HepG2 (cell line): ENCODE results near the gene ZIM2. TPM values are rescaled to one million over a fixed set of nuclear protein-coding genes. Genes with fewer than 3 reads are reported as not detected.

Experiments
- ATF4 ChIP-seq, 2 experiments: fragments of 450-650 bp in 1 of 2; sonication (generic) in 1 of 2; formaldehyde crosslinking; IDR thresholded peaks; 2 replicates each; pipeline versions ENCODE4 v1.5.0 to v1.8.0; 2020 to 2022; ENCODE audit warnings: mild to moderate bottlenecking in 1 of 2, missing genetic modification reagents in 1 of 2
- CC2D1A ChIP-seq: sonication (generic); formaldehyde crosslinking; IDR thresholded peaks from 2 replicates; pipeline ENCODE4 v1.8.1; 2023; ENCODE audit warnings: mild to moderate bottlenecking, missing genetic modification reagents
- GATAD1 ChIP-seq: IDR thresholded peaks from 2 replicates; pipeline ENCODE4 v1.6.1; 2016; ENCODE audit warnings: missing genetic modification reagents, missing compliant biosample characterization
- KLF11 ChIP-seq: IDR thresholded peaks from 2 replicates; pipeline ENCODE4 v1.6.1; 2016; ENCODE audit warnings: missing compliant biosample characterization
- LBX2 ChIP-seq: sonication (generic); formaldehyde crosslinking; IDR thresholded peaks from 2 replicates; pipeline ENCODE4 v1.5.0; 2020; ENCODE audit warnings: missing genetic modification reagents, mild to moderate bottlenecking, borderline replicate concordance
- MXD3 ChIP-seq: IDR thresholded peaks from 2 replicates; pipeline ENCODE4 v1.6.1; 2016; ENCODE audit warnings: mild to moderate bottlenecking, missing biosample characterization, missing genetic modification reagents
- PHF20 ChIP-seq: sonication (generic); formaldehyde crosslinking; IDR thresholded peaks from 2 replicates; pipeline ENCODE4 v1.5.0; 2020; ENCODE audit warnings: mild to moderate bottlenecking, missing genetic modification reagents
- POLR2A ChIP-seq, 2 experiments: IDR thresholded peaks; 2 replicates each; pipeline ENCODE4 v1.6.1; 2011; ENCODE audit warnings: low read depth in 2 of 2, low read length in 2 of 2, mild to moderate bottlenecking in 1 of 2, moderate library complexity in 1 of 2; ENCODE audit not compliant: insufficient read depth in 1 of 2
- ZBTB40 ChIP-seq, 2 experiments: fragments of 450-650 bp in 1 of 2; sonication (generic) in 1 of 2; formaldehyde crosslinking in 1 of 2; IDR thresholded peaks; 2 replicates each; pipeline versions ENCODE4 v1.6.1 to v1.8.0; 2016 to 2022; ENCODE audit warnings: antibody characterized with exemption in 1 of 2, mild to moderate bottlenecking in 1 of 2, missing genetic modification reagents in 1 of 2
- ZBTB44 ChIP-seq: sonication (generic); formaldehyde crosslinking; IDR thresholded peaks from 2 replicates; pipeline ENCODE4 v1.4.0; 2020; ENCODE audit warnings: missing genetic modification reagents
- ZBTB7B ChIP-seq: sonication (generic); formaldehyde crosslinking; IDR thresholded peaks from 2 replicates; pipeline ENCODE4 v1.4.0; 2020; ENCODE audit warnings: missing genetic modification reagents
- ZNF563 ChIP-seq: sonication (generic); formaldehyde crosslinking; IDR thresholded peaks from 2 replicates; pipeline ENCODE4 v1.8.0; 2022; ENCODE audit warnings: mild to moderate bottlenecking, moderate library complexity, missing genetic modification reagents
- polyA plus RNA-seq, 8 experiments: library from polyadenylated mRNA; depleted of rRNA in 3 of 8; stranded (reverse) in 7 of 8; unstranded in 1 of 8; fragments of >200 nt; fragmentation: Illumina TruSeq in 4 of 8; extraction: Trizol in 4 of 8; gene quantifications; 2 replicates each; pipeline versions ENCODE4 v1.2.1 to v1.2.3, GENCODE V29; 2011 to 2016; ENCODE audit warnings: low read depth in 4 of 8, missing spikeins in 1 of 8, mixed read lengths in 1 of 8; ENCODE audit not compliant: insufficient read depth in 1 of 8
- total RNA-seq, 5 experiments: library from RNA; depleted of rRNA; stranded (reverse); fragments of >200 nt; fragmentation: Illumina TruSeq; extraction: Trizol; gene quantifications; 2 replicates each; pipeline ENCODE4 v1.2.3, GENCODE V29; 2016; ENCODE audit warnings: low read depth in 1 of 5
- TF ChIP-seq, protein P1 (sequence below): sonication (generic); formaldehyde crosslinking; IDR thresholded peaks from 2 replicates; pipeline ENCODE4 v1.8.0; 2022; ENCODE audit warnings: missing genetic modification reagents, mild to moderate bottlenecking, moderate library complexity, borderline replicate concordance

The ZIM2 gene
- total and polyA plus RNA-seq, 2 of the 13 experiments (the other 11 are each of a cell fraction or from before 2014, with no cell fraction given): 7.2 to 10.3 TPM

DNA sequence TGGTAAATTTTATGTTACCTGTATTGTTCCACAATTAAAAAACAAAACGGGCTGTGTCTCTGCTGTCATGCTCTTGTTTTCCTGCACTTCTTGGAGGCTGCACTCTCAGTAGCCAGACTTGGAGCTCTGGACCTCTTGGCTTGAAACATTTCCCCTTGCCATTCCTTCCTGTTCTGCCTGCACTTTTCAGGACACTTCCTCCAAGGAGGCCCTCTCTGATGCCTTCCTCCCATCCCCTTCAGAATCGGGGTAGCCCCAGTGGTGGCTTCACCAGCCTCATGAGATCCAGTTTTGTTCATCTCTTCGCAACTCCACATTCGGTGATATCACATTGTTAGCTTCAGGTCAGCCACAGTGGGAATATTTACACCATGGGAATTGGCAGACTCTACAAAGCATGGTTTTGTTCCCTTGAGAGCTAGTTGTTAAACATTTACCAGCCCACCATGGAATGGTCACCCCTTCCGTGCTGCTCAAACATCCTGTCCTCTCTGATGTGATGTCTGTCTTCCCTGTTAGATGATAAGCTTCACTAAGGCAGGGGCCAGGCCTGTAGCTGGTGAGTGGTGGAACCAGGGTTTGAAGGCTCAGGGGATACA, 40.2 kb upstream of the ZIM2 start (continued):
- TF ChIP-seq ZNF563 (no peak; the same call in 1 of the 2 replicates), MXD3 (CRISPR knock-in tag) (peak; percentile 35; the same call in 1 of the 2 replicates), GATAD1 (CRISPR knock-in tag) (peak; percentile 51; the same call in 1 of the 2 replicates), ATF4 (CRISPR knock-in tag; IDR thresholded peaks at IDR 0.05) (0 out of 4 replicates have a peak, but pooled peaks of 1 of the 2 experiments have one; percentile 26), ZBTB7B (CRISPR knock-in tag) (peak; percentile 41; the same call in 1 of the 2 replicates), ZBTB44 (CRISPR knock-in tag) (no peak), CC2D1A (CRISPR knock-in tag) (no peak), KLF11 (peak; percentile 93), LBX2 (CRISPR knock-in tag) (no peak), ZBTB40 (IDR thresholded peaks at IDR 0.05) (no peak), ZBTB40 (CRISPR knock-in tag; IDR thresholded peaks at IDR 0.05) (peak; percentile 38; the same call in 1 of the 2 replicates), POLR2A (IDR thresholded peaks at IDR 0.05; ENCODE audit: insufficient read depth in 1 of 2, low read depth in 2 of 2, low read length in 2 of 2) (peak; percentile 71 to 74), PHF20 (0 out of 2 replicates have a peak, but pooled peaks have one; percentile 43)
- TF ChIP-seq, protein P1, sequence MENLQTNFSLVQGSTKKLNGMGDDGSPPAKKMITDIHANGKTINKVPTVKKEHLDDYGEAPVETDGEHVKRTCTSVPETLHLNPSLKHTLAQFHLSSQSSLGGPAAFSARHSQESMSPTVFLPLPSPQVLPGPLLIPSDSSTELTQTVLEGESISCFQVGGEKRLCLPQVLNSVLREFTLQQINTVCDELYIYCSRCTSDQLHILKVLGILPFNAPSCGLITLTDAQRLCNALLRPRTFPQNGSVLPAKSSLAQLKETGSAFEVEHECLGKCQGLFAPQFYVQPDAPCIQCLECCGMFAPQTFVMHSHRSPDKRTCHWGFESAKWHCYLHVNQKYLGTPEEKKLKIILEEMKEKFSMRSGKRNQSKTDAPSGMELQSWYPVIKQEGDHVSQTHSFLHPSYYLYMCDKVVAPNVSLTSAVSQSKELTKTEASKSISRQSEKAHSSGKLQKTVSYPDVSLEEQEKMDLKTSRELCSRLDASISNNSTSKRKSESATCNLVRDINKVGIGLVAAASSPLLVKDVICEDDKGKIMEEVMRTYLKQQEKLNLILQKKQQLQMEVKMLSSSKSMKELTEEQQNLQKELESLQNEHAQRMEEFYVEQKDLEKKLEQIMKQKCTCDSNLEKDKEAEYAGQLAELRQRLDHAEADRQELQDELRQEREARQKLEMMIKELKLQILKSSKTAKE (CRISPR knock-in tag): peak; percentile 52; the same call in 1 of the 2 replicates
